Stimulated activated memory B cell treated with anti-CD40 and anti-IgM and Interleukin-4, amounts not matched to agents 10 μg/mL and 1 μg/mL and 100 μg/mL, for 72 hours (primary cell): ENCODE measurements around the gene TBC1D22A.

ENCODE experiments used
- ATAC-seq: fragments of 150-1000 bp; cut with Tn5 transposase; 2 replicates; pipeline ENCODE4 v1.10.0; 2021
- H3K27ac Mint-ChIP-seq: one replicate; pipeline ENCODE4 v1.8.0; 2022; ENCODE audit warnings: mild to moderate bottlenecking, mixed read lengths
- H3K27me3 Mint-ChIP-seq: one replicate; pipeline ENCODE4 v1.8.0; 2022; ENCODE audit warnings: mixed read lengths
- H3K36me3 Mint-ChIP-seq: one replicate; pipeline ENCODE4 v1.8.0; 2022; ENCODE audit warnings: mixed read lengths
- H3K4me1 Mint-ChIP-seq: one replicate; pipeline ENCODE4 v1.8.0; 2022; ENCODE audit warnings: mixed read lengths
- H3K4me3 Mint-ChIP-seq: one replicate; pipeline ENCODE4 v1.8.0; 2022; ENCODE audit warnings: mild to moderate bottlenecking, moderate library complexity, mixed read lengths
- H3K9me3 Mint-ChIP-seq: one replicate; pipeline ENCODE4 v1.8.0; 2022; ENCODE audit warnings: mixed read lengths

TBC1D22A gene

DNA sequence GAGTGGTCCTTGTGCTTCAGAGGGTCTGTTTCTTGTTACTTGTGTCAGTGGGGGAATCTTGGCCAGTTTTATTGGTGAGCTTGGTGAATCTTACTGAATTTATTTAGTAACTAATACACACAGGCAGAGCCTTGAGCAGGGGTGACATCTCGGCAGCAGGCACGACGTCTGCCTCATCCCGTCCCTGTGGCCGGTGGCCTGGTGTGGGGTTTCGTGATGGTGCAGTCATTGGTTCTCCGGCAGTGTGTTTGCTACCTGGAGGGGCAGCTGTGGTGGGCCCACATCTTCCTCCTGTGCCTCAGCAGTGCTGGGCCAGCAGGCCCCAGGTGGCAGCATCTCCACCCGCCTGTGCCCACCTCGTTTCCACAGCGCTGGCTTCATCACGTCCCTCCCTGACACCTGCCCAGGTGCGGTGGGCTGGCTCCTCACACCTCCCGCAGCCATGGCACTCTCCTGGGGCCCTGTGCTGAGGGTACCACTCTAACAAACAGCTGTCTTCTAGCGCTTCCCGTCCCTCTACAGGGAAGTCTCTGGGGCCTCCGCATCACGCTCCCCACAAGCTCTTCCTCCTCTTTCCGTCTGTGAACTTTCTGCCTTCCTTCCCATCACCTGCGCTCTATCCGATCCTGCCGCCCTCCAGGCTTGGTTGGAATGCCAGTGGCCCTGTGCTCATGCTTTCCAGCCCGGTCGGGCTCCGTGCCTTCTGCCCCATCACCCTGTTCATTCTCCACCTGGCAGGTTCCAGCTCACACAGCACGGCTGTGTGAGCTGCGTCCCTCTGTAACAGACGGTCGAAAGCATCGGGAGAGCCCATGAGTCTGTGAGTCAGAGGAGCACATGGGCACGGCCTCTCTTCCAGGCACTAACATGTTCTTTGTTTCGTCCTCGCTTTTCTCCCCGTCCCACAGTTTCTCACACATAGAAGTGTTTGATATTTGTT lies 203.4 kb downstream of the TBC1D22A start:
- Mint-ChIP-seq H3K27ac (no peak overlapping the region), H3K36me3 (peaks cover 52% of the 10 kb centered on the region)
- no peak for ATAC-seq

DNA sequence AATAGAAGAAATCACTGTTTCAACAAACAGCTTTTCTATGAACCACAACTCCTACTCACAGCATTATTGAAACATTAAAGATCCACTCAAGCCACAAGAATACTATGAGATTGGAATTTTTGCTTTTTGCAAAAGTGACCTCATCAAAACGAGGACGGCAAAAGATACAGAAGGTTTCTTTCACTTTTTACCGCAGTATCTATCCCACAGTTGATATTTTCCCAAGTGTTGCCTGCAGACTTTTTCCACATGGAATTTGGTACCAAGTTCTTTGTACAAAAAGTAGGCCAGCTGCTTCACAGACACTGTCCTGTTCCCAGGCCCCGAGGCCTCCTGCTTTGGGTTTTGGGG lies 204.0 kb downstream of the TBC1D22A start:
- Mint-ChIP-seq H3K27ac (no peak overlapping the region), H3K9me3 (no peaks in the 10 kb centered on the region), H3K27me3 (no peaks in the 10 kb centered on the region), H3K4me1 (peaks cover 76% of the 10 kb centered on the region), H3K4me3 (no peak overlapping the region), H3K36me3 (peaks cover 49% of the 10 kb centered on the region)
- no peak for ATAC-seq

More for the DNA sequence above, 203.4 kb downstream of the TBC1D22A start:
- no peak overlapping the region for H3K4me3 Mint-ChIP-seq
- H3K4me1 Mint-ChIP-seq, result peaks cover 71% of the 10 kb centered on the region
- no peaks in the 10 kb centered on the region for H3K27me3 Mint-ChIP-seq
- no peaks in the 10 kb centered on the region for H3K9me3 Mint-ChIP-seq

DNA sequence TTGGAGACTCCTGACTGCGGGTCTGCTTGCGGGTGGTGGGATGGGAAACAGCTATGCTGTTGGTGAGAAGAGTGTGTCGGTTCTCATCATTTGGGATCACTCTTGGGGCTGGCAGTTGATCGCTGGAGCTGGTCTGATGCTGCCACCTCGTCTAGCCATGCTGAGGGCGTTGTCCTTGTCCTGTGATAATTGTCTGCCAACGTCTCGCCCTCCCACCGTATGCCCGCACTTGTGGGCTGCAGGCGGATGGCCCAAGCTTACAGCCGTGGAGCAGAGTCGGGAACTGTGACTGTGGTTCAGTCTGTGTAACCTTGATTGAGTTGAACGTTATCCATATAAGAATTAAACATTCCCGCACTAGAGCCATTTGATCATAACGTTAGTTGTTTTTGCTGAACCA lies 204.4 kb downstream of the TBC1D22A start:
- no peak overlapping the region for H3K4me3 Mint-ChIP-seq
- H3K27ac Mint-ChIP-seq, result no peak overlapping the region
- peaks cover 74% of the 10 kb centered on the region for H3K4me1 Mint-ChIP-seq
- no peak for ATAC-seq
- no peaks in the 10 kb centered on the region for H3K9me3 Mint-ChIP-seq
- peaks cover 45% of the 10 kb centered on the region for H3K36me3 Mint-ChIP-seq
- H3K27me3 Mint-ChIP-seq, result no peaks in the 10 kb centered on the region

DNA sequence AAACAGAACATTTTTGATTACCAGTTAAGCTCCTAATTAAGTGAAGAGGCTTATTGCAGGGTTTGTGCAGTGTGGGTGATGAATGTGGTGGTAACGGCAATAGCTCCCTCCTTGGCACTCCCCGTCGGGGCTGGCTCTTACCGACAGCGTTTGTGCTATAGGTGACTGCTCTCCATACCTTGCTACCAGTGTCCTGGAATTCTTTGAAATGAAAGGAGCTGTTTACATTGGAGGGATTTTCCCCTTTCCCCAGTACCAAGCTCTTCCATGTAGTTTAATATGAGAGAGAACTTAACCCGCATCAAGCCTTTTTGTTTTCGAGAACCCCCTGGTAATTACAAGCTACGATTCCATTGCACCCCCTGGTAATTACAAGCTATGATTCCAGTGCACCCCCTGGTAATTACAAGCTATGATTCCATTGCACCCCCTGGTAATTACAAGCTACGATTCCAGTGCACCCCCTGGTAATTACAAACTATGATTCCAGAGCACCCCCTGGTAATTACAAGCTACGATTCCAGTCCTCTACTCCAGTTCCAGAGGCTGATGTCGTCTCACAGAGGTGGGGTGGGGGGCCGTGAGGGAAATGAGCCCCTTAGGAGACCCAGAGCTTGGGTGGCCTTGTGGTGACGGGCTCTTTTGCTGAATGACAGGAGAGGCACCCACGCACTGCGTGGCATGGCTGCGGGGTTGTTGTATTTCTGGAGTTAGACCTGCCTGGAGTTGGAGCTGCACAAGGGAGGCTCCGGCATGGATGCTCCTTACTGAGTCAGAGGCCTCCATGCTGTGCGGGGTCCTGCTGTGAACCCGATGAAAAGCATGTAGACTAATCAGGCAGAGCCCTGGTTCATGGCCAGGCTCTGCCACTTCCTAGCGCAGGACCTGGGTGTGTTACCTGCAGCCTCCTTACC lies 205.3 kb downstream of the TBC1D22A start:
- H3K27me3 Mint-ChIP-seq, result no peaks in the 10 kb centered on the region
- no peaks in the 10 kb centered on the region for H3K9me3 Mint-ChIP-seq
- H3K36me3 Mint-ChIP-seq, result peaks cover 47% of the 10 kb centered on the region
- H3K4me1 Mint-ChIP-seq, result peaks cover 76% of the 10 kb centered on the region
- H3K27ac Mint-ChIP-seq, result no peak overlapping the region
- ATAC-seq, result no peak
- H3K4me3 Mint-ChIP-seq, result no peak overlapping the region

DNA sequence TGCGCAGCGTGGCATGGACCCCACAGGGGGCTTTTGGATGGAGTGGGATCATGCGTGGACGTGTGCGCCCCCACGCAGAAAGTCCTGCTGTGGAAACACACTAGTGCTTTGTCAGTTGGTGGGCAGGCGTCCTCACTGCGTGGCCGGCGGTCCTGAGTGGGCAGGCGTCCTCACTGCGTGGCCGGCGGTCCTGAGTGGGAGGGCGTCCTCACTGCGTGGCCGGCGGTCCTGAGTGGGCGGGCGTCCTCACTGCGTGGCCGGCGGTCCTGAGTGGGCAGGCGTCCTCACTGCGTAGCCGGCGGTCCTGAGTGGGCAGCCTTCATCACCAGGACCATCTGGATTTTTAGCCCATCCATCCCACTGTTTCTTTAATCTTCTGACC lies 205.9 kb downstream of the TBC1D22A start:
- H3K4me1 Mint-ChIP-seq, result peaks cover 73% of the 10 kb centered on the region
- no peak overlapping the region for H3K4me3 Mint-ChIP-seq
- ATAC-seq, result no peak
- no peaks in the 10 kb centered on the region for H3K9me3 Mint-ChIP-seq
- no peaks in the 10 kb centered on the region for H3K27me3 Mint-ChIP-seq
- peak overlapping the region; percentile 17 for H3K27ac Mint-ChIP-seq
- H3K36me3 Mint-ChIP-seq, result peaks cover 44% of the 10 kb centered on the region

DNA sequence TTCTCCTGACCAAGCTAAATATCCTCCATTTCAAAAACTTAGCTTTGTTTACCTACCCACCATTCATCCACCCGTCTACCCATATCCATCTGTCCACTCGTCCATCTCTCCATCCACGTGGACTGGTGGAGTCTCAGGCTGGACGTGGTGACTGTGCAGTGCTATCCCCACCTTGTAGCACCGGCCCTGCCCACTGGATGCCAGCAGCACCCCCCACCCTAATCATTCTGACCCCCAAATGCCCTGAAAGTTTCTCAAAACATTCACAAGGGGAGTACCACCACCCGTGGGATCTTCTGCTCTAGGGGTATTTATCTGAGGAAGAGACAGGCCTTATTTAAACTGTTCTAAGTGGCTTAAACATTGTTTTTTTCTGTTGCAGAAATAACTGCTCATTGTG lies 206.4 kb downstream of the TBC1D22A start:
- Mint-ChIP-seq H3K4me3 (no peak overlapping the region), H3K27me3 (no peaks in the 10 kb centered on the region), H3K27ac (peak overlapping the region; percentile 17), H3K4me1 (peaks cover 68% of the 10 kb centered on the region), H3K9me3 (no peaks in the 10 kb centered on the region), H3K36me3 (peaks cover 40% of the 10 kb centered on the region)
- no peak for ATAC-seq

DNA sequence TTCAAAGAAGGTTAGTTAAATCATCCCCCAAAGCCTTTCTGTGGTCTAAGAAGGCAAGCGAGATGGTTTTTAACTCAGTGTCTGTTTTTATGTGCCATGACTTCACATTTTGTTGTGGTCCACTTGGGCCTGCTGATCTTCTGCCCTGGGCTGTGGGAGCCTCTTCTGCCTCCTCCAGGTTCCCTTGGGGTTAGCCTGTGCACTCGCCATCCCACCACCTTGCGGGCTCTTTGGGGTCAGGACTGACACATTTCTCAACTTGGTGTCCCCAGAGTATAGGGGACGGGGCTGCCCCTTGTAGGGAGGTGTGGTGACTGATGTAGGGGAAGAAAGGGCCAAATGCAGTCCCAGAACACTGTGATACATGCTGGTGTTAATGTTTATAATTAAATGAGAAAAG lies 207.0 kb downstream of the TBC1D22A start:
- ATAC-seq, result peak; percentile 98
- Mint-ChIP-seq H3K36me3 (peaks cover 40% of the 10 kb centered on the region), H3K27ac (peak overlapping the region; percentile 30), H3K9me3 (no peaks in the 10 kb centered on the region), H3K4me1 (peaks cover 62% of the 10 kb centered on the region), H3K4me3 (peak overlapping the region; percentile 18), H3K27me3 (no peaks in the 10 kb centered on the region)

DNA sequence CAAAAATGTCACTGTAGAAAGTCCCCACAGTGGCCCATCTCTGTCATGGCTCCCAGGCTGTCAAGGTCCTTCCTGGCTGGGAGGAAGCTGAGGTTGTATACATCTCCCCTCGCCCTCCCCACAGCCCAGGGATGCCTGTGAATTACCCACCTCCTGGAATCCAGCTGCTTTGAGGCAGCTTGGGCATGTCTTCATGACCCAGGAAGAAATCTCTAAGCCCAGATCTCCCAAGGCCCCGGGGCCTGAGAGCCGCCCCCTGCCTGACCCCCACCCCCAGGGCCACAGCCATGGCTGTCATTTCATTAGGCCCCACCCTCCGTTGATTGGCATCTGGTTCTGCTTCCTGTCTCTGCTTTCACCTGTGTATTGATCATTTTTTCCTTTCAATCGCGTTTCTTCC lies 207.5 kb downstream of the TBC1D22A start:
- ATAC-seq, result peak; percentile 57

DNA sequence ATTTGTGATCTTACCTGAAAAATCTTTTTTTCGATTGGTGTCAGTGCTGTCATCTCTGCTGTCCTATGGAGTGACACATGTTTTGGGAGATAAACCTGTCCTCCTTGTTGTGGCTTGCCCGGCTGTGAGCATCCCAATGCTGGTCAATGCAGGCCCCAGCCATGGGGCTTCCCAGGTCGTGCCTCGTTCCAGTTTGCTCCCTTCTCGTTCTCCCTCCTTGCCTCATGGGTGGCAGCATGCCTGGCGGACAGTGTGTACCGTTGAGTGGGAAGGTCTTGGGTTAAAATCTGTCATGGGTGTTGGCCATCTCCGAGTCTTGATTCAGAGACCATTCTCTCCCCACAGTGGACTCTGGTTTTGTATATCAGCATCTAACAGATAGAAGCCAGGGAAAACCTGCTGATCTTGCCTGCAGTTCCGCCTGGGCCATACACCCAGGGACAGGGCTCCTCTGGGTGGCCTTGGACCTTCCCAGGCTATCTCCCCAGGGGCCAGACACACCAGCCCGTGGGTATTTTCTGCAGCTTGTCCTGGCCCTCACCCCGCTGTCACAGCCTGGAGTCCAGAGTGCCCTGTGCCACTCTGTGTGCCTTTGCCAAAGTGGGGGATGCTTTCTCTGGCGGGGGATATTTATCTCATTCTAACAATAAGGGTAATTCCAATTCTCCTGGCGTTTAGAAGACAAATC lies 208.1 kb downstream of the TBC1D22A start:
- H3K4me1 Mint-ChIP-seq, result peaks cover 62% of the 10 kb centered on the region
- peak overlapping the region; percentile 30 for H3K27ac Mint-ChIP-seq
- no peaks in the 10 kb centered on the region for H3K9me3 Mint-ChIP-seq
- no peak overlapping the region for H3K4me3 Mint-ChIP-seq
- no peaks in the 10 kb centered on the region for H3K27me3 Mint-ChIP-seq
- no peak for ATAC-seq
- H3K36me3 Mint-ChIP-seq, result peaks cover 39% of the 10 kb centered on the region

More for the DNA sequence above, 207.5 kb downstream of the TBC1D22A start:
- Mint-ChIP-seq H3K4me3 (no peak overlapping the region), H3K36me3 (peaks cover 40% of the 10 kb centered on the region), H3K9me3 (no peaks in the 10 kb centered on the region), H3K4me1 (peaks cover 62% of the 10 kb centered on the region), H3K27ac (peak overlapping the region; percentile 30), H3K27me3 (no peaks in the 10 kb centered on the region)

DNA sequence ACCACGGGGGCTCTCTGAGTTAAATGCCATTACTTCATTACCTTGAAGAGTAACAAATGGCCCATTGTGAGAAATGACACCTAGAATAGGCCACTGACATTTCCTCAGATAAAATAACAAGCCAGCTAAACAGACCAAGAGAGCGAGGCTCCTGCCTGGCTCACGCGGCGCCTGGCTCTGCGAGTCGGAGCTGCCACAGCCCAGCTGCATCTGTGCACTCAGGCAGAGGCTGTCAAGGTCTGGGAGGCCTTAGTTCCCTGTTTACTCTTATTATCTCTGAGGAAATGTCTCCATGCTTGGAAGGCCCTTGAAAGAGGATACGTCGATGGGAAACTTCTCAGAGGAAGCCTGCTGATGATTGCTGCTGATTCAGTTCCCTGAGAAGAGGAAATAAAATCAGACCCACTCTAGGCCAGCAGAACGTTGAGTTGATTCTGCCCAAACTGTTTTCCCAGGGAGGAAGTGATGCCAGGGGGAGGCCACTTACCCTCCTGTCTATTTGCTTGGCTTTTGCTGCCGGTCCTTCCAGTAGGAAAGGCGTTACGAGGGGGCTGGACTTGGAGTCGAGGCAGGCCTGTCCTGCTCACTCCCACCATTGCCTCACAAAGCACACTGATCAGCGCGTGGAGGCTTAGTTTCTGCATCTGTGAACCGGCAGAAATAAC lies 208.8 kb downstream of the TBC1D22A start:
- Mint-ChIP-seq H3K36me3 (peaks cover 38% of the 10 kb centered on the region), H3K4me3 (no peak overlapping the region), H3K27me3 (no peaks in the 10 kb centered on the region), H3K27ac (no peak overlapping the region), H3K9me3 (no peaks in the 10 kb centered on the region), H3K4me1 (peaks cover 58% of the 10 kb centered on the region)
- peak; percentile 35 for ATAC-seq

DNA sequence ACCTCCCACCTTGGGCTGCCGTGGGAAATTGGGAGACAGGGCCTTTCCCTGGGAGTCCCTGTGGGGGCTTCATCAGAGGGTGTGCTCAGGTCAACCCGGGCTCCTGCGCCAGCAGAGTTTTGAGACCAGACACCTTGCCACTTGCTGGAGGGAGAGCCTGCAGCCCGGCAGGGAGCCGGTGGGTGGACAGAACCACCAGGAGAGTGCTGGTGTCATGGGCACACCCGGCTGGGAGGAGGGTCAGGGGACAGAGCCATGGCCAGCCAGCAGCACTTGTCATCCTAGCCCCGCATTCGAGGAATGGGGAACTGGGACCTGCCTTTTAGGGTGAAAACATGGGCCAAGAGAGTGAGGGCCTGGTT lies 209.3 kb downstream of the TBC1D22A start:
- Mint-ChIP-seq H3K27me3 (no peaks in the 10 kb centered on the region), H3K9me3 (no peaks in the 10 kb centered on the region), H3K4me1 (peaks cover 53% of the 10 kb centered on the region), H3K27ac (no peak overlapping the region), H3K4me3 (no peak overlapping the region), H3K36me3 (peaks cover 38% of the 10 kb centered on the region)
- ATAC-seq, result no peak

DNA sequence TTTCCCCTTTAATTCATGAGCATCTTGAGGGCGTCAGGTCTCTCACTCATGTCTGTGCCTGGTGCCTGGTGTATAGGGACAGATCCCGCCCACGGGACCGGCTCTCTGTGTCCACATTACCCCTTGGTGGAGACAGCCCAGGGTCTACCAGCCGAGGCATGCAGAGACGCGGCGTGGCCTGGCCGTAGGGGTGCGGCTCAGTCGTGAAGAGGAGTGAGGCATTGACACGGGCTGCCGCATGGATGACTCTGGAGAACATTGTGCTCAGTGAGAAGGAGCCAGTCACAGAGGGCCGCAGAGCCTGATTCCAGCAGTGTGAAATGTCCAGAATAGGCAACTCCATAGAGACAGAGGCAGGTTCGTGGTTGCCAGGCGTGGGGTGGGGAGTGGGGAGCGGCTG lies 209.8 kb downstream of the TBC1D22A start:
- H3K4me1 Mint-ChIP-seq, result peaks cover 48% of the 10 kb centered on the region
- H3K27me3 Mint-ChIP-seq, result no peaks in the 10 kb centered on the region
- peaks cover 38% of the 10 kb centered on the region for H3K36me3 Mint-ChIP-seq
- ATAC-seq, result no peak
- no peaks in the 10 kb centered on the region for H3K9me3 Mint-ChIP-seq
- H3K4me3 Mint-ChIP-seq, result no peak overlapping the region
- H3K27ac Mint-ChIP-seq, result no peak overlapping the region

DNA sequence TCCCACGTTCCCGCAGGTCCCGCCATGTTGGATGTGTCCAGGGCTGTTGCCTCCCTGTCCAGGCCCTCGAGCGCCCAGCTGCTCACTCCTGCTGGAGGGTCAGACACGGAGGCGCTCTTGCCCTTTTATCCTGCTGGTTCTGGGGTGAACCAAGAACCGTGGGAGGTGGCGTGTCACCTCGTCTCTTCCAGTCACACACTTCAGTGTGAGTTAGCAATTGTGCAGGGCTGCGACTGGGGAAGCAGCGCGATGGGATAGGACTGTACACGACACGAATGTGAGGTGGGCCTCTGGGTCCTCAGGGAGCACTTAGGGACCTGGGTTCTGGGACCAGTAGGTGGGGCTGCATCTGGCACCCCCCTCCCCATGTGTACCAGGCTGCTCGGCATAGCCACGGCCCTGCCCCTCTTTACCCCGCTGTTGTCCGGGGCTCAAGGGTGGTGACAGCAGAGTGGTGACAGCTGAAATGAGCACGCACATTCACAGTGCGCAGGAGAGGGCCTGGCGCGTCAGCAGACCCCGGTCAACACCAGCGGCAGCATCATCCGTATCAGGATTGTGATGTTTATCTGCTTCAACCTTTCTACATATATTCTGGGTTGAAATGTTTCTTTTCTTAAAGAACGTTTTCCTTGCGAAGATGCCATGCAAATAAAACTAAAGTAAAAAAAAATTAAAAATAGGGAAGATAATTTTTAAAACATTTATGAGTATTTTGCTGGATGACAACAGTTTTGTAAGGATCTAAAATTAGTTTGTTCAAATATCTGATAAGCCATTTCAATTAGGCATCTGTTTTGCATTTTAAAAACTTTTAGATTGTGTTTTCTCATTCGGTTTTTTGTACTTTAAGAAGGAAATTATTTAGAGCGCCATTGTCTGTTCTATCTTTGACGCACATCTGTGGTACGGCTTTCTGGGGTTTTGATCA lies 210.7 kb downstream of the TBC1D22A start:
- peaks cover 39% of the 10 kb centered on the region for H3K4me1 Mint-ChIP-seq
- no peak overlapping the region for H3K4me3 Mint-ChIP-seq
- no peaks in the 10 kb centered on the region for H3K27me3 Mint-ChIP-seq
- H3K36me3 Mint-ChIP-seq, result peaks cover 48% of the 10 kb centered on the region
- no peak overlapping the region for H3K27ac Mint-ChIP-seq
- no peaks in the 10 kb centered on the region for H3K9me3 Mint-ChIP-seq
- ATAC-seq, result no peak

DNA sequence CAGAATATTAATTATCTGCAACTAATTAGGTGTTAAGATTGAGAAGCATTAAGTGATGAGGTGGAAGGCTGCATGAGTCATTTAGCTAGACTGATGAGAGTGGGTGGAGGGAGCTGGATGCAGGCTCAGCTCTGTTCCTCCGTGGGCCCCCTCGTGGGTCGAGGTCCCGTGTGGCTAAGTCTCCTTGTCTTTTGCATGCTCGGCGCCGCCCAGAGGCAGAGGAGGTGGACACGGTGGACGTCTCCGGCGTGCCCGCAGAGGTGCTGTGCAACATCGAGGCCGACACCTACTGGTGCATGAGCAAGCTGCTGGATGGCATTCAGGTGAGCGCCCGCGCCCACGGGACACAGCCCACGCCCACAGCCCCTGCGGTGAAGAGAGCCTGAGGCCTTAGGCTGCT lies 211.6 kb downstream of the TBC1D22A start:
- peaks cover 51% of the 10 kb centered on the region for H3K36me3 Mint-ChIP-seq

More for the DNA sequence above, 211.6 kb downstream of the TBC1D22A start:
- Mint-ChIP-seq H3K4me1 (peaks cover 30% of the 10 kb centered on the region), H3K27ac (no peak overlapping the region), H3K4me3 (no peak overlapping the region), H3K9me3 (no peaks in the 10 kb centered on the region), H3K27me3 (no peaks in the 10 kb centered on the region)
- ATAC-seq, result no peak
